NCI-H69 (cell line): Measurements from ENCODE around the gene OR7C1.
"Not testable (repeated sequence)": the region's sequence is repeated elsewhere in the genome, so short reads cannot be mapped to it uniquely, and the experiment has no call there.

Source experiments
- DNase-seq: peaks from one replicate; lab custom pipeline; 2025; lab: John Stamatoyannopoulos, UW

OR7C1 gene

DNA sequence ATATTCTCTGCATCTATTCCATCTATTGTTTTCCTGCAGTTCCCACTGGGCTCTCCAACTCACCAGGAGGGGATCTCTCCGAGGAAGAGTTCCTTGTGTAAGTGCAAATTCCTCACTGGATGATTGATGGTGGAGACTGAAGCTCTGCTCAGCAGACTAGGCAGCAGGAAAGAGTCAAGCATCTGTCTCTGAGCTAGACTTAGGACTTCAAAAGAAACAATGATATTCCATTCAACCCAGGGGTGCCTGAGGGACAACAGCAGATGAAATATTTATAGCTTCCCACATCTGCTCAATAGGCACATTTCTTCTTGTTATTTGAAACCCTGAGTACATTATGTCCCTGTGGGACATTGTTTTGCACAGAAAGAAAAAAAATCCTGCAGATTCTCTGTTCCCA is at the start of gene OR7C1, which contains the start of gene OR7A5:
Gene OR7C1, minus strand, starts transcription at position 175 of the 400 bp plus-strand sequence. CDS start 35,049 bp downstream, outside the sequence.
Gene OR7A5, minus strand, starts transcription at position 175 of the 400 bp plus-strand sequence. CDS start 6,944 bp downstream, outside the sequence.
- peak; percentile 31 for DNase-seq

DNA sequence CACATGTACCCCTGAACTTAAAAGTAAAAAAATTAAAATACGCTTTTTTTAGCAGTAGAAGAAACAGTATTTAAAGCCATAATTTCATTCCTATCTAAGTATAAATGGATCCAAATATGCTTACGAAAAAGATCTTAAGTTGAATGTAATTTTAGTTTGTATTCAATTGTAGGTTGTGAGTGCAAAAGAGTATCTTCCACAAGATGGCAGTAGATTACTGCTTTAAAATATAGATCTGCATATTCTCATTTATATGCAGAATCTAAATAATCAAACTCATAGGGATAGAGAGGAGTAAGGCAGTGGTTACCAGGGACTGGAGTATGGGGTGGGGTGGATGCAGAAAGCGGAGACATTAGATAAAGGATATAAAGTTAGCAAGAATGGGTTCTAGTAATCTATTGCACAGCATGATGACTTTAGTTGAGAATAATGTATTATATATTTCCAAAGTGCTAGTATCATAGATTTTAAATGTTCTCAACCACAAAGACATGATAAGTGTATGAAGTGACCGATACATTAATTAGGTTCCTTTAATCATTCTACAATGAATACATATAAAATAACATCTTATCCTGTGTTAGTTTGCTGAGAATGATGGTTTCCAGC is 36.7 kb upstream of the OR7C1 start:
- DNase-seq = peak; percentile 7

DNA sequence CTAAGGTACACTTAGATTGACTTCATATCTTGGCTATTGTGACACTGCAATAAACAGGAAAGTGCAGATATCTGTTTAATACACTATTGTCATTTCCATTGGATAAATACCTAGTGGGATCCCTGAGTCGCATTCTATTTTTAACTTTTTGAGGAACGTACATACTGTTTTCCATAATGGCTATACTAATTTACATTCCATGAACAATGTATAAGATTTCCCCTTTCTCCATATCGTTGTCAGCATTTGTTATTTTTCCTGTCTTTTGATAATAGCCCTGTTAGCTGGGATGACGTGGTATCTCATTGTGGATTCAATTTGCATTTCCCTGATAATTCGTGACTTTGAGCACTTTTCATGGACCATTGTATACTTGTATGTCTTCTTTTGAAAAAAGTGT is 33.5 kb upstream of the OR7C1 start:
- DNase-seq = no peak

DNA sequence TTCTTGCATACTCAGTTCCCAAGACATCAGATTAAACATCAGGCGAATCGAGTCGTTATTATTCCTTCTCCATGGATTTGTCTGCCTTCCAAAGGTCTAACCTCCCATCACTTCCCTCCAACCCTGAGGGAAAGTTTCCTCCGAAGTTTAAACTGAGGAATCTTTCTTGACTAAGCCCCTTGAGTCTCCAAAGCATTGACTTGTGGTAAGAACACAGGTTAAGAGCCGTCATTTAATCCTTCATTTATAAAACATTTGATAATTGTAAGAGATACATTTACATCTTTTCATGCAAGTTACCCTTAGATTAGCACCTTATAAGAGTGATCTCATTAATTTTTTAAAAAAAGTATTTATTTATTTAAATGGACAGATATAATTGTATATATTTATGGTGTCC is 13.8 kb upstream of the OR7C1 start, which contains the start of gene OR7A10:
Gene OR7A10, minus strand, starts transcription at position 101 of the 400 bp plus-strand sequence. CDS start 7,045 bp downstream, outside the sequence.
- DNase-seq = no peak

DNA sequence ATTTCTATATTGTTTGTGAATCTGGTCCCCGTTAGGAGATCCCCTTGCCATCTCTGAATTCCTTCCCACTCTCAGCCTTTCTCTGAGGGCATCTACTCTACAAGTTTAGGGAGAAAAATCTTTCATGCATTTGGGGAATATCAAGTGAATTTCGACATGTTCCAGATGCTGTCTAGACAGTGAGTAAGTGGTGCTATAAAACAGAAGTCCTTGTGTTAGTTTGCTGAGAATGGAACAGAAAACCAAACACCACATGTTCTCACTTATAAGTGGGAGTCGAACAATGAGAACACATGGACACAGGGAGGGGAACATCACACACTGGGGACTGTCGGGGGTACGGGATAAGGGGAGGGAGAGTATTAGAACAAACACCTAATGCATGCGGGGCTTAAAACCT is 8.6 kb upstream of the OR7C1 start:
- no peak for DNase-seq

DNA sequence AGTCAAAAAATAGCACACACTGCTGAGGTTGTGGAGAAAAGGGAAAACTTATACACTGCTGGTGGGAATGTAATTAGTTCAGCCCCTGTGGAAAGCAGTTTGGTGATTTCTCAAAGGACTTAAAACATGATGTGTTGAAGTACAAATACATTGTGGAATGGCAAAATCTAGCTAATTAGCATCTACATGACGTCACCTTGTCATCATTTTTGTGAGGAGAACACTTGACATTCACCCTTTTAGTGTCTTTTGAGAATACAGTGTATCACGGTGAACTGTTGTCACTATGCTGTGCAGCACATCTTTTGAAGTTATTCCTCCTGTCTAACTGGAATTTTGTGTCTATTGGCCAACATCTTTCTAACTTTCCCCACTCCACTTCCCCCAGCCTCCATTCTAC is 8.2 kb upstream of the OR7C1 start:
- no peak for DNase-seq

DNA sequence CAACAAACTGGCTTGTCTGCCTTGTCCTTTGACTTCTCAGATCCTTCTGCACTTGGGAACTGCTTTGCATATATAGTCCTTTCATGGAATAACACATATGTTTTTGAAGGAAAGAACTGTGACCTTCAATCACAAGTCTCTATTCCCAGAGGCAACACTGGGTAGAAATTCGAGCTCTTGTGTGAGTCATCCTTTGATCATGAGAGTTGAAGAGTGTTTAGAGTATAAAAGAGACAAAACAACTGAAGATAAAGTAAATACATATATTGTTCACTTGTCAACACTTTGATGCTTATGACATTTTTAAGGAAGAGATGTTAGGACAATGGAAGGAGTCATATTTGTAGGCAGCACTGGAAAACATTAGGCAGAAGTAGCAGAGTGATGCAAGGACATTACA is 5.2 kb upstream of the OR7C1 start:
- no peak for DNase-seq

DNA sequence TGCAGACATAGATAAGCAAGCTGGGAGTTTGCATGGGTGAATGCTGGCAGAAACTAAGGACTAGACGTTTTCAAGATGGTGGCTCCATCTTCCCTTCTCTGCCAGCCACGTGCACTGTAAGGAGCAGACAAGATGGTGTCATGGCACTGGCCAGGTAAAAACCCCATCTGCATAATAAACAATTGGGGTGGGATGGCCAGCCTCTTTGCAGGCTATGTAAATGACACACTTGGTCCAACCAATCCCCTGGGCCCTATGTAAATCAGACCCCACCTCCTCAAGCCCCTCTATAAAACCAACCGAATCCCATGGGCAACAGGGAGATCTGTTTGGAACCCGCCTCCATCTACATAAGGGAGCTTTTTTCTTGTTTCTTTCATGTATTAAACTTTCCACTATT is 2.4 kb upstream of the OR7C1 start:
- no peak for DNase-seq

DNA sequence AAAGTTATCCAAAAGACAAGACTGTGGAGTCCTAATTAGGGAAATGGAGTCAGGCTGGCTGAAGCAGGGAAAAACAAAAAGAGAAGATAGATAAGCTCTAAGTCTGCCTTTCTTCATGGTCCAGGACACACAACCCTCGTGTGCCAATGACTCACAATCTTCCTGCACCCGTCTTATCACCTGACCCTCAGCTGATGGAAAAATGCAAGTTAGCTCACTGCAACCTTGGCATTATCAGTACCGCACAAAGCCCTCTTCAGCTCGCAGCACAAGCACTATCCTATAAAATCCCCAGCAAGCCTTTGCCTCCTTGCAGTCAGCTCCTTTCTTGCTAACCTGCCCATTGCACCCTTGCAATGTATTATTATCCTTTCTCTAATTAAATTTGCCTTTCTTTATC is 4.3 kb downstream of the OR7C1 start:
- no peak for DNase-seq

DNA sequence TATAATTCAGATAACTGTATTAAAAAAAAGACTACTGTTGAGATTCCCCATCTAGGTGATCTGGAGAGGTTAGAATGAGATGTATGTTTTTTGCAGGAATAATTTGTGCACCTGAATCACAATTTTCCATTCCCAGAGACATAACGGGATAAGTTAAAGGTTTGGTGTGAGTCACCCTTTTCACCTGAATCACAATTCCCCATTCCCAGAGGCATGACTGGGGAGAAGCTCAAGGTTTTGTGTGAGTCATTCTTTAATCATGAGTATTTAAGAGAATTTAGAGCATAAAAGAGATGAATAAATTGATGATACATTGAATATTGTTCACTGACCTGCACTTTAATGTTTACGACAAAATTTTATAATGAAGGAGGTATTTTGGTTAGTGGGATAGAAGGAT is 9.0 kb downstream of the OR7C1 start:
- no peak for DNase-seq

DNA sequence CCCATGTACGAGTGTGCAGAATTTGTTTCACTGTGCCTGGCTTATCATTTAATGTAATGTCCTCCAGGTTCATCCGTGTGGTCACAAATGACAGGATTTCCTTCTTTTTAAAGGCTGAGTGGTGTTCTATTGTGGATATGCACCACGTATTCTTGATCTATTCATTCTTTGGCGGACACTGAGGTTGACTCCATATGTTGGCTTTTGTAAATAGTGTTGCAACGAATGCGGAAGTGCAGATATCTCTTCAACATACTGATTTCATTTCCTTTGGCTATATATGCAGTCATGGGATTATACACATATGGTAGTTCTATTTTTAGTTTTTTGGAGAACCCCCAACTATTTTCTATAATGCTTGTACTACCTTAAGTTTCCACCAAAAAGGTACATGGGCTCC is 13.0 kb downstream of the OR7C1 start:
- no peak for DNase-seq

DNA sequence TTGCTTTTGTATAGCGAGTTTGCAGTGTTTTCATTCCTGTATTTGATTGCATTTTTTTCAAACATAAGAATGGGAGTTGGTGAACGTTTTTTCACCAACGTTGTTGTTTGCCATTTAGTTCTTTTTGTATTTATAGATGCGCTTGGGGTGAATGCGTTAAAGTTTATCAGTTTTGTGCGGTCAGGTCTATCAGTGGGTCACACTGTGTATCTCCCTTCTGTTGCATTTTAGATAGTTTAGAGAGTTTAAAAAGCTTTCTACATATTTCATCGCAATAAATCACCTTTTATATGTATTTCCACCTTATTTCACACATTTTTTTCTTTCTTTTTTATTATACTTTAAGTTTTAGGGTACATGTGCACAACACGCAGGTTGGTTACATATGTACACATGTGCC is 16.4 kb downstream of the OR7C1 start:
- no peak for DNase-seq

DNA sequence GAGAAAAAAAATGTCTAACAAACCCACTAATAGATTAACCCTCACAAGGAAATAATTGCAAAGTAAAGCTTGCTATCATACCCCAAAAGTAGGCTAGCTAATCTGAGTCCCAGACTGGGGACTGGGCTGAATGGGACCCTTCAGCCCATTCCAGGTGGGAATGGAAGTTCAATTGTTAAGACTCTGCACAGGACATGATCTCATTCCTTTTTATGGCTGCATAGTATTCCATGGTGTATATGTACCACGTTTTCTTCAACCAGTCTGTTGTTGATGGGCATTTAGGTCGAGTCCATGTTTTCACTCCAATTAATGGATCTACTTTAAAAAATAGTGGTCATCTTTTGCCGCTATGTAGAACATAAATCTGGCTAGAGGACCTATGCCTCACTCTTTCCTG is 17.9 kb downstream of the OR7C1 start:
- no peak for DNase-seq

DNA sequence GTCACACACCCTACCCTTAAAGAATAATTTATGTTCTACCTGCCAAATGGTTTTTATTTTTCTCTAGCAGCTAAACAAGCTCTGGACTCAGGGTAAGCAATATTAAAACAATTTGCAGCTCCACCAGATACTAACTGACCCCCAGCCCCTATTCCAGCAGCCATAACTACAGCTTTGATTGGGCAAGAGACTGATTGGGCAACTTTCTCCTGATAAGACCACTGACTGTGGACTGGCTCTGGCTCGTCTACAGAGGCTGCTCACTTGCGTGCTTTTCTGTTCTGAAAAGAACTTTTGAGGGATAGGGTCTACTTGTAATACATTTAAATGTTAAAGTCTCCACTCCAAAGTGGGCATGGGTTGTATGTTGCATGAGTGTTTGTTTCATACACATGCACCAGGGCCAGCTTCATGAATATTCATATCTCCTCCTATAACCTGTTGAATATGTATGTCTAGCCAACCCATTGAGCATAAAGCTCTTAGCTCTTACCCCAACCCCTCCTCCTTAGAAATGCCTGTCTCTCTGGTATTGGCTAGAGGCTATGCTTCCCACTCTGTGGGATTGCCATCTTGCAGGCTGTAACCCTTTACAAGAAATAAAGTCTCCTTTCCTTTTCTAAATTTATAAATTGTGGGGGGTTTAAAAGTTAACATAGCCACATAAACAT is 19.9 kb downstream of the OR7C1 start:
- DNase-seq = no peak

DNA sequence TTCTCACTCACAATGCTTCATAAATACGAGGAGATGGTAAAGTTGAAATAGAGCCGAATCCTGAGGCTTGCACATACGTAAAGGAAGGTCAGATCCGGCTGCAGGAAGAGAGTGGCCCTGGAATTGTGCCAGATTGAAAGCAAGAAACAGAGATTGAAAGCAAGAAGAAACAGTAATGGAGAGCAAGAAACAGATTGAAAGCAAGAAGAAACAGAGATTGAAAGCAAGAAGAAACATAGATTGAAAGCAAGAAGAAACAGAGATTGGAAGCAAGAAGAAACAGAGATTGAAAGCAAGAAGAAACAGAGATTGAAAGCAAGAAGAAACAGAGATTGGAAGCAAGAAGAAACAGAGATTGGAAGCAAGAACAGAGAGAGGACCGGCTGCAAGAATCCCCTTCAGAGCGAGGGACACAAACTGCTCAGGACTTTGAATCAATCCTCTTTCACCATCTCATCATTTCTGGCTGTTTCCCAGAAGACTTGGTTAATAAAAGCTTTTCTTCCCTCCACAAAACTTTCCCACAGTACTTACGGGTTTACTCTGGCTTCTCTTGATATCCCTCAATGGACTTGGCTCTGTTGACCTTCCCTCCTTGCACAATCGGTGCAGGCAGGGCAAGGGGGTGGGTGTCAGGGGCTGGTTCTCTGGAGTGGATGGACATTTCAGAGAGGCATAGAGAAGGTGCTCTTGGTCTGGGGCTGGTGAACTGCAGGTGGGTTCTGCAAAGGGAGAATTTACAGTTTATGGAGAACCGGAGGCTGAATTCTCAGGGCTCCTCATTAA is 25.5 kb downstream of the OR7C1 start:
- no peak for DNase-seq

DNA sequence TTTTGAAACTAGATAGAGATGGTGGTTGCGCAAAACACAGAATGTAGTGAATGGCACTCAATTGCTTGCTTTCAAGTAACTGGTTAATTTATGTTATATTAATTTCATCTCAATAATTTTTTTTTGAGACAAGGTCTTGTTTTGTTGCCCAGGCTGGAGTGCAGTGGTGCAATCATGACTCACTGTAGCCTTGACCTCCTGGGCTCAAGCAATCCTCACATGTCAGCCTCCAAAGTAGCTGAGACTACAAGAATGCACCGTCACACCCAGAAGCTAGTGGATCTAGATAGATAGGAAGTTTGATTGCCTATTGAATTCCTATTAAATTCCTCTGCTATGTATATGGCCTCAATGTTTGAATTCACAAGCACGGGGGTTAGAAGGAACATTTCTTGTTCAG is 30.2 kb downstream of the OR7C1 start:
- DNase-seq = no peak

DNA sequence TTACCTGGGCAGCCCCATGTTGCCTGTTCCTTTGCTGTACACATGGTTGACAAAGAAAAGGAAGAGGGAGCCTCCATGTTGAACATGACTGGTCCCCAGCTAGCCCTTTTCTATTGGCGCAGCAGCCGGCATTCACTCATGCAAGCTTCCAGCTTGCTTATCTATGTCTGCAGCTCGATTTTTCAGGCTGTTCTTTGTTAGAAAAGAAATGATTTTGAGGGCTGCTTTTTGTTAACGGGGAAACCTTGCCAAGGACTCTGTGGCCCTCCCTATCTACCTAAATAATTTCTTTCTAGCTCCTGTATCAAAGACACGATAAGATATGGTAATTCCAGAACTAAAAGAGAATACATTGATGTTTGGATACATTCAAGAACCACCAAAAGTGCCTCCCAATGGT is 36.2 kb downstream of the OR7C1 start:
- DNase-seq = no peak

DNA sequence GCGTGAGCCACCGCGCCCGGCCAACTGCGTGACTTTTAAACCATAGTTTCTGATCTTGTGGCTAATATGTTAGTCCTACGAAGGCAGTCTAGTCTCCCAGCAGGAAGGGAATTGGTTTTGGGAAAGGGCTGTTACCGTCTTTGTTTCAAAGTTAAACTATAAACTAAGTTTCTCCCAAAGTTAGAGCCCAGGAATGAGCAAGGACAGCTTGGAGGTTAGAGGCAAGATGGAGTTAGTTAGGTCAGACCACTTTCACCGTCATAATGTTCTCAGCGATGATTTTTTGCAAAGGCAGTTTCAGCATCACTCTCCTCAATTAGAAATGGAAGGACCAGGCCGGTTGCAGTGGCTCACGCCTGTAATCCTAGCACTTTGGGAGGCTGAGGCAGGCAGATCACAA is 39.0 kb downstream of the OR7C1 start:
- DNase-seq = no peak

DNA sequence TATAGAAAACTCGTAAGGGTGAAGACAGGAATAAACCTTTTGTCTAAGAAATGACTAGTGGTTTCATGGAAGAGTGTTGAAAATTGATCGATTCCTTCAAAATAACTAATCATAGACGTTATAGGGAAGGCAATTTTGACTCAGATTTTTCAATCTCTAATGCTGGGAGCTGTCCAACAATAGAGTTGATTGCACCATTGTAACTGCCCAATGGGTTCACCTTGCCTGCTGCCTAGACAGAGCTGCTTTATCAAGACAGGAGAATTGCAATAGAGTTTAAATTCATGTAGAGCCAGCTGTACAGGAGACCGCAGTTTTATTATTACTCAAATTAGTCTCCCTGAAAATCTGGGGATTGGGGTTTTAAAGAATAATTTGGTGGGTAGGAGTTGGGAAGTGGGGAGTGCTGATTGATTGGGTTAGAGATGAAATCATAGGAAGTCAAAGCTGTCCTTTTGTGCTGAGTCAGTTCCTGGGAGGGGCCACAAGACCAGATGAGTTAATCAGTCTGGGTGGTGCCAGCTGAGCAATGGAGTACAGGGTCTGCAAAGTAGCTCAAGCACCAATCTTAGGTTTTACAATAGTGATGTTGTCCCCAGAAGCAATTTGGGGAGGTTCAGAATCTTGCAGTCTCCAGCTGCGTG is 39.8 kb downstream of the OR7C1 start:
- DNase-seq = no peak

DNA sequence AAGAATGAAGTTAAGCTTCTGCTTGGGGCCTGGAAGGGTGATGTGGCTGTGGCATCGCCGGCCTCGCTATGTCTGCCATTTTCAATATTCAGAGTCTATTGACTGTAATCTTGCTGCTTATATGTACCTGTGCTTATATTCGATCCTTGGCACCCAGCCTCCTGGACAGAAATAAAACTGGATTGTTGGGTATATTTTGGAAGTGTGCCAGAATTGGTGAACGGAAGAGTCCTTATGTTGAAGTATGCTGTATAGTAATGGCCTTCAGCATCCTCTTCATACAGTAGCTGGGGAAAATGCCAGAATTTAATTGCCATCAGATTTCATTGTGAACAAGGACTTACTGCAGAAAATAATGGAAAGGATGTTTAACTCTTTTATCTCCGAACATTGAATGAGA is 42.7 kb downstream of the OR7C1 start:
- not testable (repeated sequence) for DNase-seq

DNA sequence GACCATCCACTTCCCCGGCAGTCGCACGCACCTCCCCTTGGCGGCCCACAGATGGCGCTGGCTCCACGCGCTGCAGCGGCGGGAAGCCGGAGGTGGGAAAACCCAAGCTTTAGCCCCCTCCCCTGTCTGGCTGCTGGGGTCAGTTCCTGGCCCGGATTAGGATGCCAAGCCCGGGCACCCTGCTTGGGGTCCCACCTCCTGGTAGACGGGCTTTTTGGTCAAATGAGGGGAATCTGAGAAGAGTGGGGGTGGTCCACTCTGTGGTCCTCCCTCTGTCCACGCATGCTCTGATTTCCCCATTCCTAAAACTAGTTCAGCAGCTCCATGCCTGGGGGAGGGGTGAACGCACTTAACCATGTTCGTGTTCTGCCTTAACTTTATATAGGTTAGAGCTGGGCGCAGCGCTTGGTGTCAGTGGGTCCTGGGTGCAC is 48.5 kb downstream of the OR7C1 start:
- peak; percentile 23 for DNase-seq

DNA sequence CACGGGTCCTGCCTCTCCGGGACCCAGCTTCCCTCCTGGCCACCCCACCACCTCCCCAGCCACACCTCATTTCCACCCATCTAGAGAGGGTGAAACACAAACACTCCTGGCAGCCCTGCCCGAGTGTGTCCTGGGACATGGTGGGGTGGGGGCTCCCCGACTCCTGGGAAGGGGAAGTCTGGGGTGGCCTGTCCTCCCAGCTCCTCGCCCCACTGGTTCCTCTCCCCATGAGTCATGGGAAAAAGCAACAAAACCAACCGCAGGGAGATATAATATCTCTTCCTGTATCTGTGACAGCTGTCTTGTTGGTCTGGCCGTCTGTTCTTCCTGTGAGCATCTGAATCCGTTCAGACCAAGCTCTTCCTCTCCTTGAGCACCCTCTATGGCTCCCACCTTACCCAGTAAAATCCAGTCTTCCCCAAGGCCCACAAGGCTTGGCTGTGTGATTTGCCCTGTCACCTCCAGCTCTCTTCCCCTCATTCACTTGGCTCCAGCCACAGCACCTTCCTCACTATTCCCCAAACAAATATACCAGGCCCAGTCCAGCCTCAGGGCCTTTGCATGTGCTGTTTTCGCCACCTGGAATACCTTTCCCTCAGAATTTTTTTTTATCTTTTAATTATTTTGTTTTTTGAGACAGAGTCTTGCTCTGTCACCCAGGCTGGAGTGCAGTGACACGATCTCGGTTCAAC is 49.7 kb downstream of the OR7C1 start:
- not testable (repeated sequence) for DNase-seq
